ENCODE results near the gene ARHGAP19.
A peak's percentile ranks its signal among the peaks of the same experiment; 100 is the strongest.
"Not testable (repeated sequence)": the region's sequence is repeated elsewhere in the genome, so short reads cannot be mapped to it uniquely, and the experiment has no call there.

The ARHGAP19 gene

DNA sequence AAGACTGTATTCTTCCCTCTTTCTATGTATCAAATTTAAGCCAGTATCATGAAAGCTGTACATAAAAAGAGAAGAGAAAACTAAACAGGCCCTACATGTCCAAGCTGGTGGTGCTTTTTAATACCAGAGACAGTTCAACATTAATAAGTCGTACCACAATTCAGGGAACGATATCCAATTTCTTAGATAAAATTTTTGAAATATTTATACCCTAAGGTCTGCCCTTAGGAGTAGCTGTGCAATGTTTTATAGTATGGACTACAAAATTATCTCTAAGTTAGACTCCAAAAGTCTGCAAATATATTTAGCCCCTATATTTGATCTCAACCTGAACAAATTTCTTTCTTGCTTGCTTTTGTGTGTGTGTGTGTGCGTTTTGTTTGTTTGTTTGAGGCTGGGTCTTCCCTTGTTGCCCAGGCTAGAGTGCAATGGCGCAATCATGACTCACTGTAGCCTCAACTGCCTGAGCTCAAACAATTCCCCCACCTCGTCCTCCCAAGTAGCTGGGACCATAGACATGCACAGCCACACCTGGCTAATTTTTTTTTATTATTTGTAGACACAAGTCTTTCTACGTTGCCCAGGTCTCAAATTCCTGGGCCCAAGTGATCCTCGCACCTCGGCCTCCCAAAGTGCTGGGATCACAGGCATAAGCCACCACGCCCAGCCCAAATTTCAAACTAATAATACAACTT, 13.2 kb downstream of the ARHGAP19 start:
- peak; percentile 9 to 53 (median 42) for DNase-seq

DNA sequence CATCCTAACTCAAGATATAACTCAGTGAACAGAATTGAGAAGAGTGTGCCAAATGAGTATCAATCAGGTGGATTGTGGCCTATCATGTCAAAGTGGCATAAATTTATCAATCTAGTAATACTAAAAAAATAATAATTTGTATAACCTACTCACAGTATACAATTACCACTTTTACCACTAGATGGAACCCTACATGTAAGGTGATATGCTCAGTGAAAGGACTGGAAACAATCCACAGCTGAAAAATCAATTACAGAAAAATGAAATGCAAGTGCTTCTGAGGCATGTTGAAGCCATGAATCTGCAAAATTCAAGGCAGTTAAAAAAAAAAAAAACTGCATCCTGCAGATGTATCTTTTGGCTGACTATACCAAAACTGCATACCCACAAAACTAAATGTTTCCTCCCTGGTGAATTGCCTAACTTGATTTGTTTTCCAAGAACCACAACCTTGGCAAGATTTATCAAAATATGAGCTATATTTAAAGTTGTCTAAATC, 13.9 kb downstream of the ARHGAP19 start:
- peak; percentile 18 to 81 (median 52) for DNase-seq

DNA sequence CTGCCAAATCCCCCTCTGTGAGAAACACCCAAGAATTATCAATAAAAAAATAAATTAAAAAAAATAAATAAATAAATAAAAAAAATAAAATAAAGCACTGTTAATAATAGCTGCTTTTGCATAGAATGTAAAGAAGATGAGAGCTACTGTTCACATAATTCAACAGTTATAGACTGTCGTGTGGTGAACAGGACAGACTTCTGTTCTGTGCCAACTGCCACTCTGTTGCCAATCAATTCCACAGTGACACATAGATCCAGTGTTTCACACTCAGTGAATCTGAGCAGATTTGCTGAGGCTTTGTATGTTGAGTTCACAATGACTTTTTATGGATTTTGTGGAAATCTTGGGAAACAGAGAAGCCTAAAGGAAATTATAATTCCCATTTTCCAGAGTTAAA, 14.9 kb downstream of the ARHGAP19 start:
- no peak for DNase-seq

DNA sequence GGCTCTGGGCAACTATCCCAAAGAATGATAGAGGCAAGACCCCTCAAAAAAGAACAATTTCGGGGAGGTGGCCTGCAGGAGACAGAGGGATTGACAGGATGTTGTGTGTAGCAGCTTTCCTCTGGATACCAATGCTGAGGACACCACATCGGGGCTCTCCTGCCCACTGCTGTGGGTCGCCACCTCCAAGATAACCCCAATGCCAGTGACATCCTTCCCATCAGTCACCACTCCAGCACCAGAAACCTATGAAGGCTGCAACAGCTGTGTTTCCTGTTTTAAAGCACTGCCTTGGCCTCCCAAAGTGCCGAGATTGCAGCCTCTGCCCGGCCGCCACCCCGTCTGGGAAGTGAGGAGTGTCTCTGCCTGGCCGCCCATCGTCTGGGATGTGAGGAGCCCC, 17.6 kb downstream of the ARHGAP19 start:
- DNase-seq, result no peak

DNA sequence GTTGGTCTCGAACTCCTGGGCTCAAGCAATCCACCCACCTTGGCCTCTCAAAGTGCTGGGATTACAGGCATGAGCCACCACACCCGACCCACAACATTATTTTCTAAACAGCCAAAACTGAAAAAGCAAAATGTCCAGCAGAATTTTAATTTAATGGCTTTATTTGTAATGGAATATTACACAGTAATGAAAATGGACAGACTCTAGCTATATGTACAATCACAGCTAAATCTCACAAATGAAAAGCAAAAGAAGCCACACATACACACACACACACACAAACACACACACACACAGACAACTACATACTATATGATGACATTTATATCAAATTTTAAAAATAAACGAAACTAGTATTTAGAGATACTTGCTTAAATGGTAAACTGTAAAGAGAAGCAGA, 18.7 kb downstream of the ARHGAP19 start:
- no peak for DNase-seq

DNA sequence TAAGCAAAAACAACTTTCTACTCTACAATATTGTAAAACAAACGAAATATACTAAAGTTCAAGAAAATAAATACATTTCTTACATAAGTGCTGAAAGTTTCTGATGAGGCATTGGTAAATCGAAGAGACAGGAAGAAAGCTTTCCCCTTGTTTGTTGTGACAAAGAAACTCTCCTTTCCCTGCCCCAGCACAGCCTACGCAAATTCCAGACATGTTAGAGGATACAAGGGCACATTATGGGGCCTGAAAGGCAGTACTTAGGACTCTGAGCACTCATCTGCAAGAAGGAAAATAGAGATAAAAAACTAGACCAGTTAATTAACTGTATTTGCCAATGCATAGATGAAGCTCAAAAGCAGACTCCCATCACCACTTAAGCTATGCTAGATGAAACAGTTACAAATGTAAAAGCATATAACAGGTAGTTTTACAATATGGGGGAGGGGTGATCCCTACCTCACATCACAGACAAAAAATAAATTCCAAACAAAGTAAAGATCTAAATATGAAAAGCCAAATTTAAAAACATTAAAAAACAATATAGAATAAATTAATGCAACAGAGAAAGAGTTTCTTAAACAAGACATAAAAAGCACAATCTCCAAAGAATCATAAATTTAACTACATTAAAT, 21.8 kb downstream of the ARHGAP19 start:
- no peak for DNase-seq

DNA sequence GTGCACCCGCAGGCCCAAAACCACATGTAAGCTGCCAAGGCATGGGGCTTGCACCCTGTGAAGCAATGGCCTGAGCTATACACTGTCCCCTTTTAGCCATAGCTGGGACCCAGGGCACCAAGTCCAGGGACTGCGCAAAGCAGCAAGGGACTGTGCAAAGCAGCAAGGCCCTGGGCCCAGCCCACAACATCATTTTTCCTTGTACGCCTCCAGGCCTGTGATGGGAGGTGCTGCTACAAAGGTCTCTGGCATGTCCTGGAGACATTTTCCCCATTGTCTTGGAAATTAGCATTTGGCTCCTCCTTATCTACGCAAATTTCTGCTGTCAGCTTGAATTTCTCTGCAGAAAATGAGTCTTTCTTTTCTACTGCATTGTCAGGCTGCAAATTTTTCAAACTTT, 24.8 kb downstream of the ARHGAP19 start:
- DNase-seq, result no peak

DNA sequence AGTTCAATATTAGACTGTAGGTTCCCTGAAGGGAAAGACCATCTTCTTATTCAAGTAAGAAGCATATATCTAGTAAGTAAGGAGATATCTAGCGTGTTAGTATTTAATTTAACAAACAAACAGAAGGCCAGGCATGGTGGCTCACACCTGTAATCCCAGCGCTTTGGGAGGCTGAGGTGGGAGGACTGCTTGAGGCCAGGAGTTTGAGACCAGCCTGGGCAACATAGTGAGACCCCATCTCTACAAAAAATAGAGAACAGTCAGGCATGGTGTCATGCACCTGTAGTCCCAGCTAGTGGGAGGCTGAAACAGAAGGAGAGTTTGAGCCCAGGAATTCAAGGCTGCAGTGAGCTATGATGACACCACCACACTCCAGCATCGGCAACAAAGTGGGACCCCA, 27.3 kb downstream of the ARHGAP19 start:
- not testable (repeated sequence) for DNase-seq

DNA sequence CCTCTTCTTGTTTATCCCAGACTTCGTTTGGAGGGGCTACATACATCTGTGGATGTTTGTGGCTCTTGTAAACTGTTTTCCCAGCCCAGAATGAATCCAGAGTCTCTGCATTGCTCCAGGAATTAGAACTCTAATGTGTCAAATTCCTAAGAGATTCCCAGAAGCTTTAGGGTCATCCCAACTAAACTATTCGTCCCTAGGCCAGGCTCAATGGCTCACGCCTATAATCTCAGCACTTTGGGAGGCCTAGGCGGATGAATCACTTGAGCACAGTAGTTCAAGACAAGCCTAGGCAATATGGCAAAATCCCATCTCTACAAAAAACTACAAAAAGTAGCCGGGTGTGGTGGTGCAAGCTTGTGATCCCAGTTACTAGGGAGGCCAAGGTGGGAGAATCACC, 28.5 kb downstream of the ARHGAP19 start:
- no peak for DNase-seq

DNA sequence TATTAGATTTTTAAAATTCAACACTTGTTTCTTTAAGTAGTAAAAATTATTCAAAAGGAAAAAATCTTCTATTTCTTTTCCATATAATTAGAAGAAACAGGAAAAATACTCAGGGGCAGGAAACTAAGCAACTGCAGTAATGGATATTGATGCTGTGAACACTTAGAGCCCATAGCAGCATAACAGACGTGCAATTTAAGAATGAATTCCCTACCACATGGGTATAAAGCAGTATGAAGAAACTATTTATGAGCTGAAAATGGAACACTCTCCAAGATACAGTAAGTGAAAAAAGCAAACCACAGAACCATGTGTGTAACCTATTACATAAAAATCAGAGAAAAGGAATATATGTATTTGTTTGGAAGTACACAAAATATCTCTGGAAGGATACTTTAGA, 30.8 kb downstream of the ARHGAP19 start:
- DNase-seq, result no peak

DNA sequence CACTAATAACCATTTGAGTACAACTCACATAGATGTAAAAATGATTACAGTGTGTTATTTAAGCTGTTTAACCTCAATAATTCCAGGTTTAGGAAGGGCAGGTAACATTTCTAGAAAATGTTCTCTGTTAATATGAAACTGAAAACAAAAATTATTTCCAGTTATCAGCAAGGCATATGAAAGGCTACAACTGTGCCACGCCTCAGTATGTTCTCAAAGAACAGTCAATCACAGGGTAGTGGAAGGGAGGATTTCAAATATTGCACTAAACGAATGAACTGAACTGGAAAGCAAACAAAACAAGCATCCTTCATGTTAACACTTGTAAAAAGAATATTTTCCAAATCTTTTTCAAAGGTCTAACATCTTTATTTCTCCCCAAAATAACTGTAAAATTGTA, 31.3 kb downstream of the ARHGAP19 start:
- DNase-seq, result no peak

DNA sequence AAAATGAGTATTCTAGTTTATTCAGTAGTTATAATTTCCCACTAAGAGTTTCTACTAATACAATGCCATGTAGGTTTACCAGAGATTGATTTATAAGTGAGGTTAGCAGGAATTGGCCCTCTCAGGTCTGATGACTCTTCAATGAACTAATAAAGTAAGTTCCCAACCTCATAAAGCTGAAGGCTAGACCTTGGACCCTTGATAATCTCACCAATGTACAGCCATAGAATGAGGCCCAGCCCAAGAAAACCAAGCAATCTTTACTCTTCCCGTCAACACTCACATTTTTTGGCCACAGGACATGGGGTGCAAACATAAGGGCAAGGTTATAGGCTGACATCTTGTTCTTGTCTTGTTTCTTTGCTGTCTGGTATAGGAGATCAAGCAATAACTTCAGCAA, 33.3 kb downstream of the ARHGAP19 start:
- DNase-seq, result no peak

DNA sequence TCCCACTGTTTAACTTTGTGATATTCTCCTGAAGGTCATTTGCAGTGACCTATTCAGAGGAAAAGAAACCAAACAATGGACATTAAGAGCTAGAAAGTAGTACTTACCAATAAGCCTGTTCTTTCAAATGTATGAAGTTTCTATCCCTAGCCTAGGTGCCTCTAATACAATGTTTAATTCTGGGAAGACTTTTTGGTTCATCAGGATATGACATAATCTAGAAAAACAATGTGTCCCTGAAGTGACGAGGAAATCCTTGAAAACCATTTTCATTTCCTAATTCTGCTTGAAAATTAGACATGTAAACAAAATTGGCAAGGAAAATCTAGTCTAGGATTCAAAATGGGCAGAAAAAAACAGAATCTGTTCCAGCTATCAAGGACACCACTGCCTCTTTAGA, 36.1 kb downstream of the ARHGAP19 start:
- DNase-seq, result no peak

DNA sequence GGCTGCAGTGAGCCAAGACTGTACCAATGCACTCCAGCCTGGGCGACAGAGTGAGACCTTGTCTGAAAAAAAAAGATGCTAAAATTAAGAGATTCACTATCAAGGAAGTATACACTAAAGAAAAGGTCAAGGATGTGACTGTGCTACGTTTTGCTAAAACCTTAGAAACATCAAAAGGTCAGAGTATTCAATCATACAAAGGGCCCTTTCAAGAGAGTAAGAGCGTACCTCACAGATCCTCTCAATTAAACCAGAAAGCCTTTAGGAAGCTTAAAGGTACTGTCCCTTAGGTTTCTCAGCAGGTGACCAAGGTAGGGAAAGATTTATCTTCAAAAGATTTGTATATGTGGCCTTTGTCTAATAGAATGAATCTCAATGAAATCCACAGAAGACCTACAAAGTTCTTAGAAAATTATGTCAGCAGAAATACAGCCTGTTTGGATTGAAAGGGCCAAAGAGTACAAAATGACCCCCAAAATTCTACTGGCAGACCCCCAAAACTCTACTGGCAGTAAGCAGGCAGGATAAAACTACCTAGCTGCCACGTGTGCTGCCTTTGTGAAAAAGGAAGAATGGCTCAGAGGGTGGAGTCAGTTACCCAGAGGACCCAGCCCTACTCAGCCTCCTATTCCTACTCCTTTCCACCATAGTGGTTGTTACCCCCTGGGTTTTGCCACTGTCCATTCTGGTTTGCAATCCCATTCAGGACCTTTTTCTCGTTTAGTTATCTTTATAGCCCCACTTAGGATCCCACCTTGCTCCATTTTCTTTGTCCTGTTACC, 36.7 kb downstream of the ARHGAP19 start:
- DNase-seq, result no peak

DNA sequence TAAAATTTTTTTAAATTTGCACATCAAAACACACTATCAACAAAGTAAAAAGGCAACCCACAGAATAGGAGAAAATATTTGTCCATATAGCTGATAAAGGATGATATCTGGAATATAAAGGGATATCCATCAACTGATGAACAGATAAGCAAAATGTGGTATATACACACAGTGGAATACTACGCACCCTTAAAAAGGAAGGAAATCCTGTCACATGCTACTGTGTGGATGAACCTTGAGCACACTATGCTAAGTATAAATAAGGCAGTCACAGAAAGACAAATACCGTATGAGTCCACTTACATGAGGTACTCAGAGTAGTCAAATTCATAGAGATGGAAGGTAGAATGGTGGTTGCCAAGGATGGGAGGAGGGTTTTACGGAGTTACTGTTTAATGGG, 37.7 kb downstream of the ARHGAP19 start:
- DNase-seq, result no peak

DNA sequence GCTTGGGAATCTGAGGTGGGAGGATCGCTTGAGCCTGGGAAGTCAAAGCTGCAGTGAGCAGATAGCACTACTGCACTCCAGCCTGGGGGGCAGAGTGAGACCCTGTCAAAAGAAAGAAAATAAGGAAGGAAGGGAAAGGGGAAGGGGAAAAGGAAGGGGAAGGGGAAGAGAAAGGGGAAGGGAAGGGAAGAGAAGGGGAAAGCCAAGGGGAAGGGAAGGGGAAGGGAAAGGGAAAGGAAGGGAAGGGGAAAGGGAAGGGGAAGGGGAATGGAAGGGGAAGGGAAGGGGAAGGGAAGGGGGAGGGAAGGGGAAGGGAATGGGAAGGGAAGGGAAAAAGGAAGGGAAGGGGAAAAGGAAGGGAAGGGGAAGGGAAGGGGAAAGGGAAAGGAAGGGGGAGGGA, 41.5 kb downstream of the ARHGAP19 start:
- DNase-seq, result no peak

DNA sequence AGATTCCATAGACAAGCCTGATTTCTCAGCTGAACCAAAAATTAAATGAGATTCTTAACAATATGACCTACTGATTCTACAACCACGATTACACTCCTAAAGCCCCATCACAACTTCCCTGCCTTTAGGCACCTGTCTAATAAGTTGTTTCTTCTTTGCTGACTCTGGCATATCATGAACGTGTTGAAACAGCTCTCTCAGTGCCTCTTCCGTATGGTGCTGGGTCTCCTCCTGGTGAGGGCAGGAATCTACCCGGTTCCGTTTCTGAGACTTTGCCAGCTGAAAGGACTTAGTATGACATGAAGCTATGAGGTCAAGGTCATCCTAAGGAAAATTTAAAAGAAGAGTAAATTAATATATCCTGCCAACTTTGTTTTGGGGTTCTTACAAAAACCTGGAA, 48.6 kb downstream of the ARHGAP19 start:
- no peak for DNase-seq

DNA sequence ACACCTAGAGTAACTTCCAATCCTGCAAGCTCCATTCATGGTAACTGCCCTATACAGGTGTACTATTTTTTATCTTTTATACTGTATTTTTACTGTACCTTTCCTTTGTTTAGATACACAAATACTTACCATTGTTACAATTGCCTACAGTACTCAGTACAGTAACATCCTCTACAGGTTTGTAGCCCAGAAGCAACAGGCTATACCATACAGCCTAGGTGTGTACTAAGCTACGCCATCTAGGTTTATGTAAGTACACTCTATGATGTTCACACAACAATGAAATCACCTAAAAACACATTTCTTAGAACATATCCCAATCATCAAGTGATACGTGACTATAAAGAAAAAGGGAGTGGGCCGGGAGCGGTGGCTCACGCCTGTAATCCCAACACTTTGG, 53.6 kb downstream of the ARHGAP19 start:
- DNase-seq, result no peak

DNA sequence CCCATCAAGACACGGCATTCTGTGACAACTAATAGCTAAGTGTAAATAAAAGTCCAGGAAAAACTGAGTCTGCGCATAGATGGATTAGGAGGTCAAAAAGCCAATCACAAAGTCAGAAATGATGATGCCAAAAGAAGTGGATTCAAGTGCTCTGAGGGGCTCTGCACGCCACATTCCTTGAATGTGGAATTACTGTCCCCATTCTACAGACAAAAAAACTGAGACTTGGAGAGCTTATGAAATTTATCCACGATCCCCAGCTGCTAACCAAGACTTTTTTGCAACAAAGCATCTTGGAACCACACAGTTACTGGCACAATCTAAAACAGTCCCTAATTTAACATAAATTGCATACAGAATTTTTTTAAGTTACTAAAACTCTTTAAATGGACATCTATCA, 57.1 kb downstream of the ARHGAP19 start:
- no peak for DNase-seq

DNA sequence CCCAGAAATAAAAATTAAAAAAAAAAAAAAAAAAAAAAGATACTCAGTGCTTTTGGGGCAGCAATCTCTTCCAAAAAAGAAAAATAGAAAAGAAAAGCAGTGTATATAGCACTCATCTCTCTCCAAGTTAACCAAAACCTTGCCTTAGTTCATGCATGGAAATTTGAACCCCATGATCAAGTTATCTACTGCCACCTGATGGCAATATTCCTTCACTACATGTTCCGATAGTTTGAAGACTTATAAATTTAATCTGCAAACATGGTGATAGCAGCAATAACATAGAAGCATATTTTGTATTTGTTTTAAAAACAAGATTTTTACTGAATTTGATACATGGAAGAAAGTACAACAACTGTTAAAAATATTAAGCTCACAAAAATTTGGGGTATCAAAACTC, 58.0 kb downstream of the ARHGAP19 start:
- peak; percentile 31 to 73 (median 64) for DNase-seq

DNA sequence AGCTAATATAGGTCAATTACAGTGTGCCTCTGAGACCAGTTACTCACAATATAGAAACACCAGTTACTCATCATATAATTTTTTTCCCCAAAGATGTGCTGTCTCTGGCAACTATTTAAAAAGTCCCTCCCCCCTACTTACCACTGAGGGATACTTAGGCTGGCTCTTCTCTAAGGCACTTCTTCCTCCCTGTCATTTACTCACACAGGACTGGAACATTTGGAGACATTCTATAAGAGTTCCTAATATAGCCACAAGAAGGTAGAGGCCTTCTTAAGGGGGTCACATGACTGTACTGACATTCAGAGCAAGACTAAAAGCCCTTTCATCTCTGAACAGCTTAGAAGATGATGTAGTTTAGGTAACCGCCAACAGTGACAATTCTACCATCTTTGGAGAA, 62.3 kb downstream of the ARHGAP19 start:
- peak; percentile 15 to 59 (median 22) for DNase-seq

DNA sequence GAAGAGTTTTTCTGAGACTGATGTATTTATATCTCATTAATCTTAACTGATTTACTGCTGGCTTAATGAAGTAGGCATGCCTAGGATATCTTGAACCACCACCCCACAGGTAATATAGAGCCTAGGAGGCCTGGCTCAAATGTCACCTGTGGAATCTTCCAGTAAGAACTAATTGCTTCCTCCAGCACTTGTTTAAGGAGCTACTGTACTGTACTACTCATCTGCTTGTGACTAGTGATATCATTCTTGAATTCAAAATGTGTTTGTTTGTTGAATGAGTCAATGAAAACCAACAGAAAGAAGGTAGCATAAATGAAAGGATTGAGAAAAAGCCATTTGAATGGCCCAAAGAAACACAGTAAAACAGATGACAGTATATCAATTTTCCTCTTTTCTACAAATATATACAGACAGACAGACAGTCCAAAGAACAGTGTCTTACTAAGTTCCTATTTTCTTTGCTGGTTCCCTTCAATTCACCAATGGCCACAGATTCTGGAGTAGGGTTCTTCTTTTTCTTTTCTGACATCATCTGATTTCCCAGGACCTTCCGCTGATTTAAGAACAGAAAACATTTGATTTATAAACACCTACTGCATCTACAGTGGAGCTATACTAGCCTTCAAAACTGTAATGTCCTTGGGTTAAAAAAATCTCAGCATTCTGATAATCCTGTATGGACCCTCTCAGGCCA, 63.0 kb downstream of the ARHGAP19 start:
- peak; percentile 40 to 78 (median 62) for DNase-seq

DNA sequence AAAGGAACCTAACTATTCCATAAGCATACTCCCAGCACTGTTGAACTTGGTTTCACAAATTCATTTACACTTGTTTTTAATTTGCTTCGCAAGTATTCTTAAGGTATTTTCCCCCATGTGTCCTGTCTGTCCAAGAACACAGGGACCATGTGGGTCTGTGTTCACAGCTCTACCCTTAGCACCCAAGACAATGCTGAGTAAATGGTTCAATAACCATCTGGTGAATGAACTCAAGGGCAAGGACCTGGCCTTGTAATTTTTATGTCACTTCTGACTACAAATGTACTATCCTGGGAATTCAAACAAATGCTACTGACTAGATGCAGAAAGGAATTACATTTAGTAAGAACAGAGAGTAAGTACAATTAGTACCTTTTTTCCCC, 63.7 kb downstream of the ARHGAP19 start:
- no peak for DNase-seq
